Measurements from ENCODE around the gene PDLIM1. TPM values are rescaled to one million over a fixed set of nuclear protein-coding genes. Genes with fewer than 3 reads are reported as not detected.
A peak's percentile ranks its signal among the peaks of the same experiment; 100 is the strongest.

Gene PDLIM1
- total RNA-seq, 1 experiment from 2014 or later = 183 TPM

GRCh38 chr10:95247881-95248583, 42.8 kb downstream of the PDLIM1 start:
- BruUV-seq (replicated peaks) = no TSS peak
- no peak for TF ChIP-seq SIN3A (IDR thresholded peaks at IDR 0.05; ENCODE audit: borderline replicate concordance, insufficient read depth, low read depth, low read length)
- no peak for TF ChIP-seq CTCF (IDR thresholded peaks at IDR 0.05)
- no peak for TF ChIP-seq REST (IDR thresholded peaks at IDR 0.05; ENCODE audit: insufficient read depth in 1 of 2, low read depth in 2 of 2, low read length in 1 of 2)
- TF ChIP-seq POLR2AphosphoS5 (IDR thresholded peaks at IDR 0.05; ENCODE audit: low read depth, low read length) = no peak
- no peak for TF ChIP-seq TCF7L2 (IDR thresholded peaks at IDR 0.05; ENCODE audit: low read depth, low read length)
- Histone ChIP-seq H3K36me3 (ENCODE audit: control insufficient read depth, insufficient read depth, low read length) (no peaks in the 10 kb centered on the region), H3K4me3 (ENCODE audit: low read depth in 2 of 2, low read length in 2 of 2) (no peak overlapping the region), H3K27ac (ENCODE audit: low read length) (0 out of 2 replicates have a peak overlapping the region, but pooled peaks have one; percentile 6), H3K9me3 (ENCODE audit: control insufficient read depth, insufficient read depth, low read depth, low read length) (no peaks in the 10 kb centered on the region), H3K4me1 (ENCODE audit: control insufficient read depth, insufficient read depth, low read length) (peaks cover 26% of the 10 kb centered on the region), H3K27me3 (ENCODE audit: control insufficient read depth, insufficient read depth, low read length) (no peaks in the 10 kb centered on the region)
- POLR2A ChIA-PET = interaction anchor here (0.5 kb wide), 1 partner anchor 17 kb away, joined by 3 read pairs; no protein-coding TSS in a partner anchor
- in situ Hi-C loops (cut with HindIII; ENCODE audit: low pct_unique_long_range_greater_than_20kb, low sequenced_read_pairs) = no loop called here
- ATAC-seq (no peak), DNase-seq (ENCODE audit: low read depth, low spot score) (no peak)
- intact Hi-C loops (cut with micrococcal nuclease; ENCODE audit: unreplicated experiment) = loop anchor here (10.0 kb wide), 1 partner anchor 613 kb away; no protein-coding TSS in a partner anchor
- CTCF ChIA-PET = interaction anchor here (1.1 to 3.3 kb wide), 2 partner anchors 47 to 115 kb away, joined by 3 to 30 read pairs; no protein-coding TSS in a partner anchor

- CTCF ChIA-PET = interaction anchor here (0.6 to 3.3 kb wide), 8 partner anchors 13 to 205 kb away, joined by 3 to 30 read pairs (median 3); no protein-coding TSS in a partner anchor
- 0 out of 2 replicates have a peak overlapping the region, but pooled peaks have one; percentile 6 for H3K27ac ChIP-seq (ENCODE audit: low read length)
Measured at GRCh38 chr10:95247200-95247880, 43.5 kb downstream of the PDLIM1 start.

More at GRCh38 chr10:95247200-95247880, 43.5 kb downstream of the PDLIM1 start:
- ATAC-seq (no peak), DNase-seq (ENCODE audit: low read depth, low spot score) (no peak)
- intact Hi-C loops (cut with micrococcal nuclease; ENCODE audit: unreplicated experiment) = loop anchor here (10.0 kb wide), 1 partner anchor 613 kb away; no protein-coding TSS in a partner anchor
- BruUV-seq (replicated peaks) = no TSS peak
- no peak for TF ChIP-seq TCF7L2 (IDR thresholded peaks at IDR 0.05; ENCODE audit: low read depth, low read length)
- TF ChIP-seq POLR2AphosphoS5 (IDR thresholded peaks at IDR 0.05; ENCODE audit: low read depth, low read length) = no peak
- TF ChIP-seq SIN3A (IDR thresholded peaks at IDR 0.05; ENCODE audit: borderline replicate concordance, insufficient read depth, low read depth, low read length) = no peak
- no peak for TF ChIP-seq REST (IDR thresholded peaks at IDR 0.05; ENCODE audit: insufficient read depth in 1 of 2, low read depth in 2 of 2, low read length in 1 of 2)
- no peak for TF ChIP-seq CTCF (IDR thresholded peaks at IDR 0.05)
- H3K4me3 ChIP-seq (ENCODE audit: low read depth in 2 of 2, low read length in 2 of 2) = no peak overlapping the region
- in situ Hi-C loops (cut with HindIII; ENCODE audit: low pct_unique_long_range_greater_than_20kb, low sequenced_read_pairs) = no loop called here
- no peaks in the 10 kb centered on the region for H3K27me3 ChIP-seq (ENCODE audit: control insufficient read depth, insufficient read depth, low read length)
- H3K9me3 ChIP-seq (ENCODE audit: control insufficient read depth, insufficient read depth, low read depth, low read length) = no peaks in the 10 kb centered on the region
- no peaks in the 10 kb centered on the region for H3K36me3 ChIP-seq (ENCODE audit: control insufficient read depth, insufficient read depth, low read length)
- peaks cover 30% of the 10 kb centered on the region for H3K4me1 ChIP-seq (ENCODE audit: control insufficient read depth, insufficient read depth, low read length)
- POLR2A ChIA-PET = interaction anchor here (0.5 kb wide), 1 partner anchor 18 kb away, joined by 3 read pairs; no protein-coding TSS in a partner anchor

Measured in Panc1 (cell line).